ENCODE data around the gene PRKCH.

Gene PRKCH

DNA sequence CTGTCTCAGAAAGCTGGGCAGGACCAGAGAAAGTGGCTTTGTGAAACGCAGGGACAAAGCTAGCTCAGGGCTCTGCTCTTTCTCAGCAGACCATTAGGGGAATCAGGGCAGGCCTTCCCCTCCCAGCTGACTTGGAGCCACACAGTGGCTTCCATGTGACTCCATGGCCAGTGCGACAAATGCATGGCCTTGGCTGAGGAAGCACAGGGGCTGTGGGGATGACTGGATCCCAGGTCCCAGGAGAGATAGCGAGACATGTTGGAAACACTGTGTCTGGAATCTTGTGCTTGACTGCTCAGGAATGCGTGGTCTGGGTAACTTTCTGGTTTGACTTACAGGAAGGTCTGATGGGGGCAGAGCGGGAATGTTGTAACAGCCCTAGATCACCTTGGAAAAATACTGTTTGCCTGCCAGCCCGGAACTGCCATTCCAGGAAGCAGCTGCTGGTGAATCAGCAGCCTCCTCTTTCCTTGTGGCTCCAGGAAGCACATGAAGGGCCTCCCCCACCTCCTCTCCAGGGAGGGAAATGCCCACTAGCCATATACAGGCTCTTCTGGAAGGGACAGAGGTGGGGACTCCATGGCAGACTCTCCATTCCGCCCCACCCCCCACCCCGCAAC lies 240.4 kb downstream of the PRKCH start:
- TF ChIP-seq, protein P1, sequence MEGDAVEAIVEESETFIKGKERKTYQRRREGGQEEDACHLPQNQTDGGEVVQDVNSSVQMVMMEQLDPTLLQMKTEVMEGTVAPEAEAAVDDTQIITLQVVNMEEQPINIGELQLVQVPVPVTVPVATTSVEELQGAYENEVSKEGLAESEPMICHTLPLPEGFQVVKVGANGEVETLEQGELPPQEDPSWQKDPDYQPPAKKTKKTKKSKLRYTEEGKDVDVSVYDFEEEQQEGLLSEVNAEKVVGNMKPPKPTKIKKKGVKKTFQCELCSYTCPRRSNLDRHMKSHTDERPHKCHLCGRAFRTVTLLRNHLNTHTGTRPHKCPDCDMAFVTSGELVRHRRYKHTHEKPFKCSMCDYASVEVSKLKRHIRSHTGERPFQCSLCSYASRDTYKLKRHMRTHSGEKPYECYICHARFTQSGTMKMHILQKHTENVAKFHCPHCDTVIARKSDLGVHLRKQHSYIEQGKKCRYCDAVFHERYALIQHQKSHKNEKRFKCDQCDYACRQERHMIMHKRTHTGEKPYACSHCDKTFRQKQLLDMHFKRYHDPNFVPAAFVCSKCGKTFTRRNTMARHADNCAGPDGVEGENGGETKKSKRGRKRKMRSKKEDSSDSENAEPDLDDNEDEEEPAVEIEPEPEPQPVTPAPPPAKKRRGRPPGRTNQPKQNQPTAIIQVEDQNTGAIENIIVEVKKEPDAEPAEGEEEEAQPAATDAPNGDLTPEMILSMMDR (IDR thresholded peaks at IDR 0.05; ENCODE audit: extremely low read depth, insufficient read depth, missing control alignments): no peak
- in situ Hi-C loops (cut with MboI; ENCODE audit: low pct_unique_long_range_greater_than_20kb, low sequenced_read_pairs, unreplicated experiment): no loop called here
- no peak for DNase-seq (ENCODE audit: low spot score)

DNA sequence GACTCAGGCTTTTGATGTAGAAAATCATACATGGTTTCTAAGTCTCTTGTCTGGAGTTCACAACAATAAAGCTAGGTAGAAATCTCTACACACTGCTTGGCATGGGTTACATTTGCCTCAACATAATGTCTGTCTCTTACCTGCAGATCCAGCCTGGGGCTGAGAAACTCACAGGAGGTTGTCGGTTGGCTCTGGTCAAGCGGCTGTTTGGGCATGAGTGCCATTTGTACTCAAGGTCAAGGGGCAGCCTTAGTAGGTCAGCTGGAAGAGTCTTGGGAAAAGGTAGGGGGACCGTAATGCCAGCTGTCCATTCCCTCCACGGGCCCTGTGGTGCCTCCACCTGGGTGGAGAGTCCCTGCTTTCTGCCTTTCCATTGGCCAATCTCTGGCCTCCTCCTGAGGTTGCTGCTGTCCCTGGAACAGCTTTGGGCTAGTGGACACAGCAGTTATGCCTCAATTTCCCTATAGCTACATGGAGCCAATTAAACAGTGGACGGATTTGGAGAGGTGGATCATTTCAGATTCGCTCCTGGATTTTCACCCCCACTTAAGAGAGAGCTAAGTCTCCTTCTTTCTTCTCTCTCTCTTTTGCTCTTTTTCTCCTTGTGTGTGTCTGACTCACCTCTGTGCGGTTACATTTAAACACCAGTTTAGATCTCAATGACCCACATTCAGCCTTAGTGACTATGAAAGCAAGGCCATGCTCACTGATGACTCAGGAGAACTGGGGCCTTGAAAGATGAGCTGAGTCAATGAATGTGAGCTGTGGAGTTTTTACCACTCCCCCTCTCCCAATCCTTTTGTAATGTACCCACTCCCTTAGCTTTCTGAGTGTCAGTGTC lies 241.2 kb downstream of the PRKCH start:
- no peak for DNase-seq (ENCODE audit: low spot score)
- in situ Hi-C loops (cut with MboI; ENCODE audit: low pct_unique_long_range_greater_than_20kb, low sequenced_read_pairs, unreplicated experiment): no loop called here
- TF ChIP-seq, protein P1 (IDR thresholded peaks at IDR 0.05; ENCODE audit: extremely low read depth, insufficient read depth, missing control alignments): no peak

DNA sequence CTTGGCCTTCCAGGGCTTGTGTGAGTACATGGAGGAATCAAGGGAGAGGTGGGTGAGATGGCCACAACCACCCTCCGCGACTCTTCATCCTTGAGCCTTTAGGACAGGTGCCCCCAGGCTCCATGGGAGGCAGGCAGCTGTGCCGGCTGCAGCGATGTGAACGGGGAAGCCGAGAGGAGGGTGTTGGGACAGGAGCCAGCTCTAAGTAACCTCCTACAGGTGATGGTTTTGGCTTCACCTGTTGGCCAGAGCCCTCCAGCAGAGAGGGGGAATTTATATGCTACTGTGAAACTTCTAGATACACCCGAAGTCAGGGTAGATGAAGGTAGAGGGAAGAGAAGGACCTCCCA lies 241.8 kb downstream of the PRKCH start:
- DNase-seq (ENCODE audit: low spot score): no peak
- TF ChIP-seq, protein P1 (IDR thresholded peaks at IDR 0.05; ENCODE audit: extremely low read depth, insufficient read depth, missing control alignments): no peak
- in situ Hi-C loops (cut with MboI; ENCODE audit: low pct_unique_long_range_greater_than_20kb, low sequenced_read_pairs, unreplicated experiment): no loop called here

DNA sequence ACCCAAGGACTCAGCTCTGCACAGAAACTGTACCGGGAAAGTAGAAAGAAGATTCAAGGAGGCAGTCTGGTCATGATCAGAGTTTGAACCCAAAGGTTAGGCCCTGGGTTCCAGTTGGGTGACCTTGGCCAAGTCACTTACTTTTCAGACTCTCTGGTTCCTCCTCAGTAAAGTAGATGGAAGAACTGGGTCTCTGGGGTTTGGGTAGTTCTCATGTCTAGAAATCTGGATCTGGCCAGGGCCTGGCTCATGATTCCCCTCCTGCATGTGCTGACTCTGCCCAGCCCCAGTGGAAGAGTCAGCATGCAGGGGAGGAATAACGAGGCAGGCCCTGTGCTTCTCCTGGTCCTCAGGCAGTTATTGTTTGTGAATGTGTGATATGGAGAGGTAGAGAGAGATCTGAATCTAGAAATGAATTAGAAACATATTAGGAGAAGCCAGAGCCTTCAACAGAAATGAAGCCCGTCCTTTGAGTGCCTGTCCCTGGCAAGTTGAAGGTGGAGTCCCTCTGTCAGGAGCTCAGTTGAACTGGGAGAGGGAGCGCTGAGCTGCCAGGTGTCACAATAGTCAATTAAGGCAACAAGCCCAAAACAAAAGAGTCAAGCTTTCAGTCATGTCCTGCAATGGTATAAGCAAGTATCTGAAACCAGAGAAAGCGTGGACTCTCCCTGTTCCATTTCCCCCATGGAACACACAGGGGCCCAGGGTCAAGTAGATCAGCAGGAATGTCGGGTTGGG lies 242.7 kb downstream of the PRKCH start:
- DNase-seq (ENCODE audit: low spot score): no peak
- in situ Hi-C loops (cut with MboI; ENCODE audit: low pct_unique_long_range_greater_than_20kb, low sequenced_read_pairs, unreplicated experiment): no loop called here
- TF ChIP-seq, protein P1 (IDR thresholded peaks at IDR 0.05; ENCODE audit: extremely low read depth, insufficient read depth, missing control alignments): no peak

DNA sequence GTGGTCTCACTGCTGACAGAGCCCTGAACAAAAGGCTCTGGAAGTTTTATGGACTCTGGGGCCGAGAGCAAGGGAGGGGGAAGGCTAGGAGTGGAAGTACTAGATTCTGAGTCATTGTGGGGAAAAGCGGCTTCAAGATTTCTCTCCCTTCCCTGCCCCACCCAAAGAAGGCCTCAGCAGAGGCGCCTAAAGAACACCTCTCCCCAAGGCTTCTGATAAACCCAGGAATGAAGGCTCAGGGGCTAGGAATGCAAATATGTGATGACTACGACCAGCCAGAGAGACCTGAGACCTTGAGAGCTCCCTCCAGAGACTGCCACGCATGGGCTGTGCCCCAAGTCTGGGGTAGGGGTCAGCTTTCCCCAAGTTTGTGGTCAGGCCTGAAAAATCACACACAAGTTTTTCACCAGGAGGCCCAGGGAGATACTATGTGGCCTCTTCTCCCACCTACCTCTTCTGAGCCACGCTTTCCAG lies 243.3 kb downstream of the PRKCH start:
- DNase-seq (ENCODE audit: low spot score): no peak
- in situ Hi-C loops (cut with MboI; ENCODE audit: low pct_unique_long_range_greater_than_20kb, low sequenced_read_pairs, unreplicated experiment): no loop called here
- TF ChIP-seq, protein P1 (IDR thresholded peaks at IDR 0.05; ENCODE audit: extremely low read depth, insufficient read depth, missing control alignments): no peak

DNA sequence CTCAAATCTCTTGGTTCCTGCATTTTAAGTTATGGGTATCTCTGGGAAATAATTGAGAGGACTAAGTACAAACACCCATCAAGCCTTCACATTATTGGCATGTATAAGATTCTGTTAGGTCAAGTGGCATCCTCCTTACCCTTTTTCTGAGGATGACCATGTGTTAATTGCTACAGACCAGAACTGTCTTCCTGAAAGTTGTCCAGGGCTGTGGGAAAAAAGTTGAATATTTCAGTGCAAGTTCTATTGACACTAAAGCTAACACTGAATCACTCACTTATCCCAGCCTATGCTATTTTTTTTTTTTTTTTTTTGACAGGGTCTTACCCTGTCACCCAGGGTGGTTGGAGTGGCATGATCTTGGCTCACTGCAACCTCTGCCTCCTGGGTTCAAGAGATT lies 243.8 kb downstream of the PRKCH start:
- TF ChIP-seq, protein P1 (IDR thresholded peaks at IDR 0.05; ENCODE audit: extremely low read depth, insufficient read depth, missing control alignments): no peak
- DNase-seq (ENCODE audit: low spot score): no peak
- in situ Hi-C loops (cut with MboI; ENCODE audit: low pct_unique_long_range_greater_than_20kb, low sequenced_read_pairs, unreplicated experiment): no loop called here

All from GM13977 (cell line).